Measurements from ENCODE around the gene SLC12A3.

SLC12A3 gene

DNA sequence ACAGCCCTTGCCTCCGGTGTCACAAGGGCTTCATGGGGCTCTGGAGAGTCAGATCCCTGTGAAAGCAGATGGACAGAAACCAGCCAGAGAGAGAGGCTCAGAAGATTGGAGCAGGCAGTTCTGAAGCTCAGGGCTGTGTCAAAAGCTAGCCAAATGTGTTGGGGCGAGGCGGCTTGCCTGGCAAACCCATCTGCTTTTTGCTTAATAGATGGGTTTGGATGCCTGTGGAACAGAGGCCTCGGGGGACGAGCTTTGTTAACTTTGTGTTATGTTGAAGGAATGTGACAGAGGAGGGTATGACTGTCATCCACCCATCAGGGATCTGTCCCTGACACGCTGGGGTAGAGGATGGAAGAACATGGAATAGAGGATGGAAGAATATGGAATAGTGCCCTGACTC is 21.0 kb upstream of the SLC12A3 start:
- no peak for ATAC-seq
- no peak for TF ChIP-seq CSDC2 (CRISPR knock-in tag; IDR thresholded peaks at IDR 0.05)
- no peak for TF ChIP-seq ISL1 (CRISPR knock-in tag; IDR thresholded peaks at IDR 0.05)
- TF ChIP-seq, protein P1, sequence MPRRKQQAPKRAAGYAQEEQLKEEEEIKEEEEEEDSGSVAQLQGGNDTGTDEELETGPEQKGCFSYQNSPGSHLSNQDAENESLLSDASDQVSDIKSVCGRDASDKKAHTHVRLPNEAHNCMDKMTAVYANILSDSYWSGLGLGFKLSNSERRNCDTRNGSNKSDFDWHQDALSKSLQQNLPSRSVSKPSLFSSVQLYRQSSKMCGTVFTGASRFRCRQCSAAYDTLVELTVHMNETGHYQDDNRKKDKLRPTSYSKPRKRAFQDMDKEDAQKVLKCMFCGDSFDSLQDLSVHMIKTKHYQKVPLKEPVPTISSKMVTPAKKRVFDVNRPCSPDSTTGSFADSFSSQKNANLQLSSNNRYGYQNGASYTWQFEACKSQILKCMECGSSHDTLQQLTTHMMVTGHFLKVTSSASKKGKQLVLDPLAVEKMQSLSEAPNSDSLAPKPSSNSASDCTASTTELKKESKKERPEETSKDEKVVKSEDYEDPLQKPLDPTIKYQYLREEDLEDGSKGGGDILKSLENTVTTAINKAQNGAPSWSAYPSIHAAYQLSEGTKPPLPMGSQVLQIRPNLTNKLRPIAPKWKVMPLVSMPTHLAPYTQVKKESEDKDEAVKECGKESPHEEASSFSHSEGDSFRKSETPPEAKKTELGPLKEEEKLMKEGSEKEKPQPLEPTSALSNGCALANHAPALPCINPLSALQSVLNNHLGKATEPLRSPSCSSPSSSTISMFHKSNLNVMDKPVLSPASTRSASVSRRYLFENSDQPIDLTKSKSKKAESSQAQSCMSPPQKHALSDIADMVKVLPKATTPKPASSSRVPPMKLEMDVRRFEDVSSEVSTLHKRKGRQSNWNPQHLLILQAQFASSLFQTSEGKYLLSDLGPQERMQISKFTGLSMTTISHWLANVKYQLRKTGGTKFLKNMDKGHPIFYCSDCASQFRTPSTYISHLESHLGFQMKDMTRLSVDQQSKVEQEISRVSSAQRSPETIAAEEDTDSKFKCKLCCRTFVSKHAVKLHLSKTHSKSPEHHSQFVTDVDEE (CRISPR knock-in tag; IDR thresholded peaks at IDR 0.05), result no peak

DNA sequence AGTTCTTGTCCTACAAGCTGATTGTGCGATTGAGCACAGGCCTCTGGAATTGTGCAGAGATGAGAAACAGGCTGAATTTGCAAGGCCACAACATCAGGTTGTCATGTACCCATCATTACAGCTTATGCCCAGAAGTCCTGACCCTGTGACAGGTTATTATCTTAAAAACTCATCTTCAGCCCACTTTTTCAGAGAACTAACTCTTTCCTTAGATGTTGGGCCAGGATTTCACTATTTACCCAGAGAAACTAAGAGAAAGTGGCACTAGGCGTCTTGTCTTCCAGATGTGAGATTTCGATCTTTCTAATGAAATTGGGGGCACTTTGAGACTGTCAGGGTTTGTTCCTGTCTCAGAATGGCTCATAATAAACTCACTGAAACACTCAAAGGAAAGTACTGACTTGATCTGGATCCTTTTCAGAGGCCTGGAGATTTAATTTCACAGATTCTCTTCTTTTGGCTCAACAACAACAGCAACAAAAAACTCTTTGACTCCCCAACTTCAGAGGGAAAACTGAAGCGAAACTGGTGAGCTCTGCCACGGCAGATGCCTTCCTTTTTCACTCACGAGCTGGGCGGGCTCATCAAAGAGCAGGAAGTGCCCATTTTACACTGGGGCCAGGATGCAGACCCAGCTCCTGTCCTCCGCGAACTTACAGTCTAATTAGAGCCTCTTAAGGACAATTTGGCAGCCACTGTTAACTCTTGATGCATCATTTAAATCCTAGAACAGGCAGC is 17.7 kb upstream of the SLC12A3 start:
- TF ChIP-seq GLIS3 (CRISPR knock-in tag; IDR thresholded peaks at IDR 0.05) (no peak), SNAI2 (CRISPR knock-in tag; IDR thresholded peaks at IDR 0.05) (no peak), RARB (CRISPR knock-in tag; IDR thresholded peaks at IDR 0.05) (no peak), TCF4 (CRISPR knock-in tag; IDR thresholded peaks at IDR 0.05; ENCODE audit: borderline replicate concordance) (no peak)
- TF ChIP-seq, protein P2, sequence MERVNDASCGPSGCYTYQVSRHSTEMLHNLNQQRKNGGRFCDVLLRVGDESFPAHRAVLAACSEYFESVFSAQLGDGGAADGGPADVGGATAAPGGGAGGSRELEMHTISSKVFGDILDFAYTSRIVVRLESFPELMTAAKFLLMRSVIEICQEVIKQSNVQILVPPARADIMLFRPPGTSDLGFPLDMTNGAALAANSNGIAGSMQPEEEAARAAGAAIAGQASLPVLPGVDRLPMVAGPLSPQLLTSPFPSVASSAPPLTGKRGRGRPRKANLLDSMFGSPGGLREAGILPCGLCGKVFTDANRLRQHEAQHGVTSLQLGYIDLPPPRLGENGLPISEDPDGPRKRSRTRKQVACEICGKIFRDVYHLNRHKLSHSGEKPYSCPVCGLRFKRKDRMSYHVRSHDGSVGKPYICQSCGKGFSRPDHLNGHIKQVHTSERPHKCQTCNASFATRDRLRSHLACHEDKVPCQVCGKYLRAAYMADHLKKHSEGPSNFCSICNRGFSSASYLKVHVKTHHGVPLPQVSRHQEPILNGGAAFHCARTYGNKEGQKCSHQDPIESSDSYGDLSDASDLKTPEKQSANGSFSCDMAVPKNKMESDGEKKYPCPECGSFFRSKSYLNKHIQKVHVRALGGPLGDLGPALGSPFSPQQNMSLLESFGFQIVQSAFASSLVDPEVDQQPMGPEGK (CRISPR knock-in tag; IDR thresholded peaks at IDR 0.05; ENCODE audit: borderline replicate concordance), result no peak
- ATAC-seq, result no peak; the same call in 2 of the 3 replicates

DNA sequence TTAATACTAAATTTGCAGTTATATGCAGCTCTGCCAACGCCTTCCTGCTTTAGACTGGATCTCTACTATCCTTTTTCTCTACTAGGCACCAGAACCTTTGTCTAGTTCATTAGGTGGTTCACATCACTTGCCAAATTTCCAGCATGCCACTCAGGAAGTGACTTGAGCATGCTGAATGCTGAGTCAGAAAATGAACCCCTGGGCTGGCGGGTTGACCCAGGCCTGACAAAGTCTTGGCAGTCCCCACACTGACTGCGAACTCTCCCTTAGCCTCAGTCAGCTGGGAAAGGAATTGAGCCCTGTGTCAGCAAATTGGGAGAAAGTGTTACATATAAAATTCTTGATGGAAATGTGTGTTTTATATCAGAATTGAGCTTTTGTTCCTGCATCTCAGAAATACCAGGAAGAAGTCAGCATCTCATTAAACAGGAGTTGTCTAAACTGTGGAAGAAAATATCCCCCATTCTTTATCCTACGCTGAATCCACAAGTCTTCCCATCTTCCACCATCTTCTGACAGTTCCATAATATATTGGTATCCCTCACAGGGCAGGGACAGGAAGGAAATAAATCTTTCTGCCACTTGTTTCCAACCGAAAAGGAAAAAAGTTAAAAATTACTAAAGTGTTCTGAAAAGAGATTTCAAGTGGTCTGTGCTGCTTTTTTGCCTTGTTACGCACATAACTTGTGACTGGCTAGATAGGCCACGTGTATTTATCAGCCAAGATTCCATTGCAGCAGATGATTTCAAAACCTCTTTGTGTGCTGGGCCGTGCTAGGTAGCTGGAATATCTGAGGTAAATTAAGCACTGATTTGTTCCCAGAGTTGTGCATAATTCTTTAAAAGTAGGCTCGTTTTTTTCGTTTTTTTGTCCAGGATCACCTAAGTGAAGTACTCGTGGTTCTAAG is 16.7 kb upstream of the SLC12A3 start:
- peak; percentile 57 for ATAC-seq

DNA sequence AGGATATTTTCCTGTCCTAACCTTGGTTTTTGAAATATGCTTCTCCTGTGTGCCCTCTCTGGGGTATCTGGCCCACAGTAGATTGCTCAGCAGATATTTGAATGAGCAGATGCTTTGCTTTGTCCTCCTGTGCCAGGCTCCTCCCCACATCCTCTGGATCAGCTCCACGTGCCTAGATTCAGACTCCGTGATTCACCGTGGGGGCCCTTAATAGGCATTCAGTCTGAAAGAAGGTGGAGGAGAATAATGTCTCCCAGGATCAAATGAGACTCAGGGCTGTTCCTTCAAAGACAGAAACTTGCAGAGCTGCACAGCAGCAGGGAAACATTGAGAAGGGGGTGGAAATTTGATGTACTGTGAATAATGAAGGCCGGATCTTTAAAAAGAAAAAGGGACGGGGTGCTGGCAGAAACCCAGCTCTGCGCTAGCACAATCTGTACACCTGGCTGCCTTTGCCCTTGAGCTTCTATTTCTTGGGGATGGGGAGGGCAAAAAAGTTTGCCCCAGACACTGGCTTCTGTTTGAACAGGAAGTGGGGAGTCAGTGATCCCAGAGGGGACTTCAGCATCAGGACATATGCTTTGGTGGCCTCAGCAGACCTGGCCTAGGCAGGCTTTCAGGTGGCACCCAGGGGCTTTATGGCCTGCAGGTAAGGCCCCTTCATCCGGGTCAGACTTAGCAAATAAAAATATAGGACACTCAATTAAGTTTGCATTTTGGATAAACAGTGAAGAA is 15.9 kb upstream of the SLC12A3 start:
- peak; percentile 80 for ATAC-seq
- TF ChIP-seq SNAI2 (CRISPR knock-in tag; IDR thresholded peaks at IDR 0.05) (no peak), ZFP3 (CRISPR knock-in tag; IDR thresholded peaks at IDR 0.05) (no peak), ISL1 (CRISPR knock-in tag; IDR thresholded peaks at IDR 0.05) (no peak), TOX (CRISPR knock-in tag; IDR thresholded peaks at IDR 0.05; ENCODE audit: borderline replicate concordance) (no peak), GLIS3 (CRISPR knock-in tag; IDR thresholded peaks at IDR 0.05) (no peak)
- TF ChIP-seq, protein P2 (CRISPR knock-in tag; IDR thresholded peaks at IDR 0.05; ENCODE audit: borderline replicate concordance), result no peak

More for the DNA sequence above, 16.7 kb upstream of the SLC12A3 start:
- no peak for TF ChIP-seq ZC3H10 (CRISPR knock-in tag; IDR thresholded peaks at IDR 0.05)

DNA sequence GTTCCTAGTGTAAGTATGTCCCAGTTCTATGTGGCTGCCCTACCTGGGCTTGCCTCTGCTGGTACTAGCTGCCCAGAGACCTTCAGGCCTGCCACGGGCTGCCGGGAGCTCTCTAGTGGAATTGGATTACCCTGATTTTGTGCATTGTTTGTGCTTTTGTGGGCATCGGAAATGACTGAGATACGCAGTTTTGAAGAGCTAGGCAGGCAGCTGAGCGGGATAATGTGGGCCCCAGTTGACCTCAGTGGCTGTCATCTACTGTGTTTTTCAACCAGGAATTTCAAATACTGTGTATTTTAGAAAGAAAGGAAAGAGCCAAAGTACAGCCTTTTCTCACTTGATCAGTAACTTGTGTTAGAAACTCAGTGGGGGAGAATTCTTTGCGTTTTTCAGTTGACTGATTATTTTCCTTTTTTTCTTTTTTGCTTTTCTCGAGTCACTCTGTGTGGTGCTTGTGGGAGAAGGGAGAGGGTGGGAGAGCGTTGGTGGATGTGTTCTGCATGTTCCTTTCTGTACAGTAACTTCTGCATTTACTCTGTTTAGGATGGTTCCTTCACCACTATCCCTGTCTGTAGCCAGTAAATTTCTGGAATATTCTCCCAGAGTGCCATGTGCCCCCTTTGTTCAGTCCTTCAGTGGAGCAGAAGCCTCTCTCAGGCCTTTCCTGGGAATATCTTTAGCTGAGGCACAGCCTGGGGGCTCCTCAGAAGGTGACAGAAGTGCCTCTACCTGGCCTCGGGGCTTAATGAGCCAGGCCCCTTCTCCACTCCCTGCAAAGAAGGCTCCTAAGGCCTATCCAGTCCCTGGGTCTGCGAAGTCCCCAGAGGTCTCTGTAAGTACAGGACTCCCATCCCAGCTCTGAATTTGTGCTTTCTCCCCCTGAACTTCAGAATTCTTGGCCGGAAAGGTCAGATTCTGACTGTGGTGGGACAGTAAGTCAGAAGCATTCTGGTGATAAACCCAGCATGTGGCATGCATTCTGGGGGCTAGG is 15.0 kb upstream of the SLC12A3 start:
- TF ChIP-seq, protein P1 (CRISPR knock-in tag; IDR thresholded peaks at IDR 0.05), result no peak
- TF ChIP-seq ISL1 (CRISPR knock-in tag; IDR thresholded peaks at IDR 0.05), result no peak
- no peak for TF ChIP-seq SNAI2 (CRISPR knock-in tag; IDR thresholded peaks at IDR 0.05)
- TF ChIP-seq, protein P3, sequence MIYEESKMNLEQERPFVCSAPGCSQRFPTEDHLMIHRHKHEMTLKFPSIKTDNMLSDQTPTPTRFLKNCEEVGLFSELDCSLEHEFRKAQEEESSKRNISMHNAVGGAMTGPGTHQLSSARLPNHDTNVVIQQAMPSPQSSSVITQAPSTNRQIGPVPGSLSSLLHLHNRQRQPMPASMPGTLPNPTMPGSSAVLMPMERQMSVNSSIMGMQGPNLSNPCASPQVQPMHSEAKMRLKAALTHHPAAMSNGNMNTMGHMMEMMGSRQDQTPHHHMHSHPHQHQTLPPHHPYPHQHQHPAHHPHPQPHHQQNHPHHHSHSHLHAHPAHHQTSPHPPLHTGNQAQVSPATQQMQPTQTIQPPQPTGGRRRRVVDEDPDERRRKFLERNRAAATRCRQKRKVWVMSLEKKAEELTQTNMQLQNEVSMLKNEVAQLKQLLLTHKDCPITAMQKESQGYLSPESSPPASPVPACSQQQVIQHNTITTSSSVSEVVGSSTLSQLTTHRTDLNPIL (CRISPR knock-in tag; IDR thresholded peaks at IDR 0.05; ENCODE audit: low read depth), result no peak
- no peak for TF ChIP-seq ZNF8 (CRISPR knock-in tag; IDR thresholded peaks at IDR 0.05)
- TF ChIP-seq BACH2 (CRISPR knock-in tag; IDR thresholded peaks at IDR 0.05; ENCODE audit: borderline replicate concordance), result no peak
- TF ChIP-seq CSDC2 (CRISPR knock-in tag; IDR thresholded peaks at IDR 0.05), result no peak
- TF ChIP-seq PPARA (CRISPR knock-in tag; IDR thresholded peaks at IDR 0.05; ENCODE audit: borderline replicate concordance), result no peak
- peak; percentile 3; the same call in 2 of the 3 replicates for ATAC-seq

All from SK-N-SH treated with all-trans-retinoic acid at 6 μM for 48 hours (cell line).